Erythroblast (primary cell): Measurements from ENCODE around the gene A4GNT.

Experiments
- GATA1 ChIP-seq: IDR thresholded peaks from 2 replicates; pipeline ENCODE4 v1.6.1; 2011; ENCODE audit warnings: low read depth, mild to moderate bottlenecking, control low read depth, low read length, moderate library complexity
- POLR2A ChIP-seq: IDR thresholded peaks from 2 replicates; pipeline ENCODE4 v1.6.1; 2011; ENCODE audit warnings: mild to moderate bottlenecking, low read length

DNA sequence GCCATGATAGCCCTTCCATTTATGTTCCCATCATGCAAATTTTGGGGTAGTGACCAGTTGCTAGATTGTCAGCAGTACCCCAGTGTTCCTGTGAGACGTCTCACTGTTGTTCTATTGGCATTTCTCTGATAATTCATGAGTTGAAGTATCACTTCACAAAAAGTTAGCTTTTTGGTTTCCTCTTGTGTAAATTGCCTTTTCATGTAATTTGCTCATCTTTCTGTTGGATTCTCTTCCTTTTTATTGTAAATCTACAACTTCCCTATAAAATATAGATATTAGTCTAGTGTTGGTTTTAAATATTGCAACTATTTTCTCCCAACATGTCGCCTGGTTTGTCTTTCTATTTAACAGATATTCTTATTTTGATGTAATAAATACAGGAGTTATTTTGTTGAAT is 7.5 kb upstream of the A4GNT start:
- TF ChIP-seq POLR2A (no peak), GATA1 (no peak)
